ENCODE data around the gene MARCHF10.
A peak's percentile ranks its signal among the peaks of the same experiment; 100 is the strongest.

The MARCHF10 gene

DNA sequence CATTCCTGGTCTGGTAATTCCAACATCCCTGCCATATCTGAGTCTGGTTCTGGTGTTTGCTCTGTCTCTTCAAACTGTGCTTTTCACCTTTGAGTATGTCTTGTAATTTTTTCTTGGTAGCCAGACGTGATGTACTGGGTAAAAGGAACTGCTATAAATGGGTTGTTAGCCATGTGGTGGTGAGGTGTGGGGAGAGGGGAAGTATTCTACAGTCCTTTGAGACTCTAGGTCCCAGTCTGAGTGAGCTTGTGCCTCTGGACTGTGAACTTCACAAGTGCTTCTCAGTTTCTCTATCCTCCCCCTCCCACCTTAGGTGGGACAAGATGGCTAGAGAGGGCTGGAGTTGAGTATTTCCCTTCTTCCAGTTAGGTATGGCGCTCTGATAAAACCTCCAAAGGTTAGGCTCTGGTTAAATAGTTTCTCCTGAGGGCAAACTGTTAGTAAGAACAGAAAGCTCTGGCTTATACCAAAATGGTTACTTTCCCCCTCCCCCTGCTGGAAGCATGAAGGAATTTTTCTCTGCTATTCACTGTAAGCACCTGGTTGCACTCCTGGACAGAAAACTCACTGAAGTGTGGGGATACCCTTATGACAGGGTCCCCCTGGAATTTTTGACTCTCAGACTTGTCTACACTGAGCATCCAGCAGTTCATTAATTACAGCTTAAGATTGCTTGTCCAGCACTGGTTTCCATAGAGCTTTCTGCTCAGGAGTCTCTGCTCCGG is 87.8 kb downstream of the MARCHF10 start:
- no peak for DNase-seq (ENCODE audit: low read depth in 2 of 3, low spot score in 2 of 3)

DNA sequence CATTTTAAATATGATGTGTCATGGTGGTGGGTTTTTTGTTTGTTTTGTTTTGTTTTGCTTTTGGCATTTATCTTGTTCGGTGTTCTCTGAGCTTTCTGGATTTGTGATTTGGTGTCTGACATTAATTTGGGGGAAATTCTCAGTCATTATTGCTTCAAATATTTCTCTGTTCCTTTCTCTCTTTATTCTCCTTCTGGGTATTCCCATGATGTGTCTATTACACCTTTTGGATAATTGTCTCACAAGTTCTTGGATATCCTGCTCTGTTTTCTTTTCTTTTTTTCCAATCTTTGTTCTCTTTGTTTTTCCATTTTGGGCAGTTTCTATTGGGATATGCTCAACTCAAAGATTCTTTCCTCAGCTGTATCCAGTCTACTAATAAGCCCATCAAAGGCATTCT is 88.5 kb downstream of the MARCHF10 start:
- no peak for DNase-seq (ENCODE audit: low read depth in 2 of 3, low spot score in 2 of 3)

DNA sequence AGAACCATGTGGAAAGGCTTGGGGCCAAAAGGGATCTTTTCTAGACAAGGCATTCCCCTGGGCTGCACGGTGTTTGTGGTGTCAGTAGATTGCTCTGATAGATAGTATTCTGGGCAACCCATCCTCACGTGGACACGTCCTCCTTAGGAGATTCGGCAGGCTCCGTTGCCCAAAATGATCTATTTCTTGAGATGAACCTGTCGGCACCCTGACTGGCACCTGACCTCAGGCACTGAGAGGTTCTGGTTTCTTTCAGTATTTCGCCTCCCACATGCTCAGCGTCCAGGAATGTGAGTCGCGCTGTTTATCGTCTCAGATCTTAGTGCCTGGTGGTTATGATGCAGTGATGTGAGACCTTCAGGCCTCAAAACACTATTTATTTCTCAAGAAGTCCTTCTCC is 89.7 kb downstream of the MARCHF10 start:
- DNase-seq (ENCODE audit: low read depth in 2 of 3, low spot score in 2 of 3): no peak

GRCh38 chr17:62717889-62718288 is 90.2 kb downstream of the MARCHF10 start:
- DNase-seq (ENCODE audit: low read depth in 2 of 3, low spot score in 2 of 3): no peak

DNA sequence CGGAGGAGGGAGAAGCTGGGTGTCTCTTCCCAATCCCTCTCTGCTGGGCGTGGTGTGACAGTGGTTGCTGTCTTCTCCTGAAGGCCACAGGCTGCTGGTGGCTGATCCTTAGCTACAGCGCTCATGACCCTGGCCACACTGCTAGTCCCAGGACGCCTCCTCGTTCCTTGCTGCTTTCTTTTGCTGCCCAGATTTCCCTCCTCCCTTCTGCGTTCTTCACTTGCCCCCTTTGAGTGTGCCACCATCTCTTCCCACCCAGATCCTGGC is 90.6 kb downstream of the MARCHF10 start:
- no peak for DNase-seq (ENCODE audit: low read depth in 2 of 3, low spot score in 2 of 3)

GRCh38 chr17:62716834-62717588 is 91.1 kb downstream of the MARCHF10 start:
- DNase-seq (ENCODE audit: low read depth in 2 of 3, low spot score in 2 of 3): no peak

DNA sequence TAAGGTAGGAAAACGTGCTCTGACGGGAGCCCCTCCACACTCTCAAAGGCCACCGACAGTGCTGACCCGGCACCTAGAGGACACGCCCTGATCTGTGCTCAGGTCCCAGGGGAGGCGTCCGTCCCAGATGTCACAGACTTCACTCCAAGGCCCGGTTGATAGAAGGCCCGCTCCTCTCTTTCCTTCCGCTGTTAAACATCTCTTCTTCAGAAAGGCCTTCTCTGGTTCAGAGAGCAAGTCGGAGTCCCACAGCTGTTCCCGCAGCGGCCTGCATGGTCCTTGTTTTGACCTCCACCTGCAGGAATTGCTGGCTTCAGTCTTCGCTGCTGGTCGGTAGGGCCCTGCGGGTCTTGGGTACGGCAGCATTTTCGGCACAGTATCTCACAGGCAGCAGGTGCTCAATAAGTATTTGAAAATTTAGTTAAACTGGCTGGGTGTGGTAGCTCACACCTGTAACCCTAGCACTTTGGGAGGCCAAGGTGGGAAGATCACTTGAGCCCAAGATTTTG is 92.2 kb downstream of the MARCHF10 start:
- no peak for DNase-seq (ENCODE audit: low read depth in 2 of 3, low spot score in 2 of 3)

DNA sequence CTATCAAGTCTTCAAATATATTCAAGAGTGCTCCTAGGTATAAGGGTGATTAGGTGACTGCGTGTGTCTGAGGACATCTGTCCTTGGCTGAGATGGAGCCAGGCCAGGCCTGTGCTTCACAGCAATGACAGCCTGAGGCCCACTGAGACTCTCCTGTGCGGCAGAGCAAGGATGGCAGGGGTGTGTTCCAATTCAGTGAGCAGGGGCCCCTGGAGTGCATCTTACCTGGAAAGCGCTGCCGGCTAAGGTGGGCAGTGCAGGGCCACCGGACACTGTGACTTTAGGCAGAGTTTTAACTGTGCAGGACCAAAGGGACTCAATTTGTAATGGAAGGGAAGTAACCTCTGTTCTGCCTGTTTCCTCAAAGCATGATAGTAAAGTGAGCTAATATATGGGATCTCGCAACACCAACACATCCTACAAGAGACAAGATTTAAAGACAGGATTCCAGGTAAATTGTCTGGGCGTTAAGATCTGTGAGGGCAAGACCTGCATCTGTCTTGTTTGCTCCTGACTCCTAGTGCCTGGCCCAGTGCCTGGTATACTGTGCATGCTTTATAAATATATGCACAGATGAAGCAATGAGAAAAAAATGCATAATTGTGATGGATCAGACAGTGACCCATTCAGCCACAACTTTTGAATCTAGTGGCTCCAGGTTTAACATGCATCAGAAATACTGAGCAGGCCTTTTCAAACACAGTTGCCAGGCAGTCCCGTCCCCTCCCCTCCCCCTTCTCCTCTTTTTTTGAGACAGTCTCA is 93.9 kb downstream of the MARCHF10 start:
- DNase-seq (ENCODE audit: low read depth in 2 of 3, low spot score in 2 of 3): no peak

- DNase-seq (ENCODE audit: low read depth in 2 of 3, low spot score in 2 of 3): no peak
These were observed 94.8 kb downstream of the MARCHF10 start for GRCh38 chr17:62713086-62713881.

GRCh38 chr17:62712171-62712581 is 95.9 kb downstream of the MARCHF10 start:
- DNase-seq (ENCODE audit: low read depth in 2 of 3, low spot score in 2 of 3): no peak

GRCh38 chr17:62708587-62708986 is 99.5 kb downstream of the MARCHF10 start:
- no peak for DNase-seq (ENCODE audit: low read depth in 2 of 3, low spot score in 2 of 3)

GRCh38 chr17:62707425-62707739 is 100.7 kb downstream of the MARCHF10 start:
- DNase-seq (ENCODE audit: low read depth in 2 of 3, low spot score in 2 of 3): no peak

DNA sequence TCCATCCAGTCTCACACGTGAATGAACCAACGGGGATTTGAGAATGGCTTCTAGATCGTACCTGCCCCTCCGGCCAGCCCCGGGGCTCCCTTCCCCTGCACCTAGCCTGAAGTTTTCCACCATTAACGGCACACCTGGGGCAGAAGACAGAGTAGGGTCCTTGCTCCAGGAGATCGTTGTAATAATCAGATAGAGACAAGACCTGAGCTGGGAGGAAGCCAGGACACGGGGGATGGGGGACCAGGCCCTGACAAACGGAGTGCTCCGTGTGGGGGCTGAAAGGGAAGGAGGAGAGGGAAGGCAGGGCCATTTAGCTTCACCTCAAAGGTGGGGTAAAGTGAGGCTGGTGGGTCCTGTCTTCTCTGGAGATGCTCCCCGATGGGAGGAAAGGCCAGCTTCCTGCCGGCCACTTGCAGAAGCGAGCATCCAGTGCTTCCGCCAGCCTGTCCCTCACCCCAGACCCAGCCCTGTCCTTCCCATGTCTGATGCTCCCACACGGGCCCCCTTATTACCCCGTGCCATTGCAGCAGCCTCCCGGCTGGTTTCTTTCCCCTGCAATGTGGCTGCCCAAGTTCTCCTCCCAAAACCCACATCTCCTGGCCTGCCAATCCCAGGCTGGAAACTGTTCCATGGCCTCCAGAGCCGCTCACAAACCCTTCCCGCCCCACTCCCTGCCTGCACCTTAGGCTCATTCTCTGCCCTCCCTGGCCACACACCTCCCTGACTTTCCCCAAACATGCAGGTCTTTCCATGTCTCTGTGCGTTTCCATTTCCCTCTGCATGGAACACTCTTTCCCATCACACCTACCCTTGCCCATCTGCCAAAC is 101.3 kb downstream of the MARCHF10 start:
- DNase-seq (ENCODE audit: low read depth in 2 of 3, low spot score in 2 of 3): no peak

DNA sequence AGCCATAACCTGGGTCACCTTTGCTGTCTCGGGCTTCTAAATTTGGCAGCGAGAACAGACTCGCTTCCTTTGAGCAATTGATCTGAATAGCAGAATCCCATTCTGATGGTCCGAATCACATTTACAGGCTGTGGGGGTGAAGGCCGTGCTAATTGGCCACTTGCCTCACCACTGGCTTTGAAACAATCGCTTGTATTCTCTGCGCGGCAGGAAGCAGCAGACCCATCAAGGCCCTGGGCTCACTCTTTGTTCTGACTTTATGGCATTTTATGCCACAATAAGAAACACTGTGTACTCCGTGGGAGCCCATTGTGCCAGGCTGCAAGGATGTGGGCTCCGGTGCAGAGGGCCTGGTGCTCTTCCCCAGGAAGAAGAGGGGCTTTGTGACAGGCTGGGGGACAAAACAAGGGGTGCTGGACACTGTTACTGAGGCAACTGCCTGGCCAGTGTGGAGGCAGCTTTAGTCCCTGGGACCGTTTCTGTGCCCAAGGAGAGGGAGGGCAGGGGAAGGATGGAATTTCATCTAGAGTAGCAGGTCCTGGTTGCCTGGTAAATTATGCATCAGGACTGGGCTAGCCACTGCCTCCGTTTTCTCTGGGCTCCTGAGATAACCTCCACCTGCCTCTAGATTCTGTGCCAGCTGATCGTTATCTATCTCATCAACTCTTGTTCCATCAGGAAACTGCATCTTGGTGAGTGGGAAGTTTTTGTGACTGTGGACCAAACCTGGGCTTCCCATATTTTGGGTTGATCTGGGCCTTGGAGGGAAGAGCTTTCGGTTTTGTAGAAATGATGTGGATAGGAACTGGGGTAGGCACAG is 102.1 kb downstream of the MARCHF10 start:
- no peak for DNase-seq (ENCODE audit: low read depth in 2 of 3, low spot score in 2 of 3)

DNA sequence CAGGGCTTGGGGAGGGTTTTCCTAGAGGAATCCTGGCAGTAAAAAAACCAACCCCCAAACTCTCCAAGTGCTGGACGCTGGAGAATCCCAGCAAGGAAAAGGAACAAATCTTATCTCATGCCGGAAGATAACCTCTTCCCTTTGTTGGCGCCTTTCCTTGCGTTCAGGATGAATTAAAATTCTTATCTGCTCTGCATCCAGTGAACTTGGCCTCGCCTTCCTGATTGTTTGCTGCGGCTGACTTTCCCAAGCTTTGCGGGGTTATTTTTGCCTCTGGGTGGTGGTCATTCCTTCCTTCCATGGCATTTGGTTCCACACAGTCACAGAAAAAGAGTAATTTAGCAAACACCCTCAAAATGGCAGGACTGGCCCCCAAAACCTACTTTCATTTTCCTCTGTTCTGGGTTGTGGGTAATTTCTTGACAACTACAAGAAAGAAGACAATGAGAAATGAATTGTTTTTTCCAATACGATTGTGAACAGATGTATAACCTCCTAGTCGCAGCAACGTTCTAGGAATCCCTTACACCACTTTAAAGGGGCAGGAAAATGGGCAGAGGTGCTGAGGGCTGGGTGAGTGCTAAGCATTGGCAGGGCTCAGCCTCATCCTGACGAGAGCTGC is 102.8 kb downstream of the MARCHF10 start:
- DNase-seq (ENCODE audit: low read depth in 2 of 3, low spot score in 2 of 3): no peak

DNA sequence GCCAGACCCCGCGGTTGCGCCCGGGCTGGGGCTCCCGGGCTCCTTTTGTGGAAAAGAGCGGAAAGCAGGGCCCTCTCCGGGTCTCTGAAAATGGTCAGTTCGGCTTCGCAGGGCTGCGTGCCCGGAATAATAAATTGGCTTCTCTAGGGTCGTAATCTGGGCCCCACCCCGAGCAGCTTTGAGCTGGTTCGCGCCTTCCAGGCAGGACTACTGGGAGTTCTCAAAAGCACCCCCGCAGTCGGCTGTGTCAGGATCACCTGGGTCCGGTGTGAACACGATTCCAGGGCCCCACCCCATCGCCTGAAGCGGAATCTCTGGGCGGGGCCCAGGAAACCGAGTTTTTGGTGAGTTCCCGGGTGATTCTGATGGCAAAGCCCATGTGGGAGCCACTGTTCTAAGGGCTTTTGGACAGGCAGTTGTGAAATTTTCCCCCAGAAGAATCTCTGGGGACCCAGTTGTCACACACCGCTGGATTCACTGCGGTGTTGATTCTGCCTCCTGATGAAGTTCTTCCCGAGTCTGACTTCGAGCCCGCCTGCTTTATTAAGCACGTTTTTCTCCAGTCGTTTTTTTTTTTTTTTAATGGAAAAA is 103.6 kb downstream of the MARCHF10 start:
- no peak for DNase-seq (ENCODE audit: low read depth in 2 of 3, low spot score in 2 of 3)

DNA sequence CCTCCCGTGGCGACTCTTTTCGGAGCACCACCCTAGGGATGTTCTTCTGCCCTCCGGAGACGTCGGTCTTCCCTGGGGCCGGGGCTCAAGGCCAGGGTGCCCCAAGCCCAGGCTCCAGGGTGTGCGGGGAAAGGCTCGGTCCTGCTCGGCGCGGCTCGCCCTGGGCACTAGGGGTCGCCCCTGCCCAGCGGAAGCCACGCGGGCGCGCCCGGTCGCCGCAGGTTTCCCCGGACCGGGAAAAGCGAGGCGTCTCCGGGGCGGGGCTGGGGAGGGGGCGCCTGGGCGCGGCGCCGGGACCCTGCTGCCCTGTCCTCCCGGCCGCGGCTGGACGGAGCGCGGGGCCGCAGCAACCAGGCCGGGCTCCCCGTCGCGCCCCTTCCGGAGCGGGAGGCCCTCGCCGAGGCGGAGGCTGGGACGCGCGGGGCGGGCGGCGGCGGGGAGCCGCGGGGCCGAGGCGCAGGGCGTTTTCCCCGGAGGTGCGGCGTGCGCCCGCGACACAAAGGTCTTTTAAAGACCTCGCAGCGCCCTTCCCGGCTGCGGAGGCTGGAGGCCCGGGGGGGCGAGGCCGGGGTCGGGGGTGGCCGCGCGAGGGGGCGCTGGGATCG is 104.2 kb downstream of the MARCHF10 start:
- DNase-seq (ENCODE audit: low read depth in 2 of 3, low spot score in 2 of 3): peak; percentile 43 to 53 (median 52)

- no peak for DNase-seq (ENCODE audit: low read depth in 2 of 3, low spot score in 2 of 3)
These were observed 104.8 kb downstream of the MARCHF10 start for GRCh38 chr17:62703261-62703775.
